NCI-H2196 treated with DMSO at 0.1 percent for 48 hours (cell line): Measurements from ENCODE around the gene BTBD10.

Source experiments
- DNase-seq: peaks from one replicate; lab custom pipeline; 2025; ENCODE audit not compliant: unreplicated experiment; lab: John Stamatoyannopoulos, UW

Gene BTBD10

GRCh38 chr11:13462901-13463778 is at the start of gene BTBD10:
Gene BTBD10, minus strand, starts transcription at chr11:13463222. Its CDS starts 18,098 bp downstream, at chr11:13445124.
- peak; percentile 77 for DNase-seq

DNA sequence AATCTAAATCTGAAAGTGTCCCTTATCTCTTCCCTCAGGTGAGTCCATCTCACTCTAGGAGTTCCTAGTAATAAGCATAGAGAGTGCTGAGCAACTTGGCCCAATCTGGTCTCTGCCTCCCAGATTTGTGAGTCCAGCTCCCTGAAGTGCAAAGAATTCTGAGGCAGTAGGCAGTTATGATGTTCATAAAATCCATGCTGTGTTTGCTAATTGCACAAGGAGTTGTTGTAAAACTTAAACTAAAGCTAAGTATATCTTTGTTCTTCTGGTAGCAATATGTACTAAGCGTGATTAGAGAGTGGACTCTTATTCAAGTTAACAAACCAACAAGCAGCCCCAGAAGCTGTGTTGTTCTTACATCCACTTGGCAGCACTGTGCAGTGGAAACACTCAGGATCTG is 40.4 kb upstream of the BTBD10 start:
- DNase-seq = no peak

DNA sequence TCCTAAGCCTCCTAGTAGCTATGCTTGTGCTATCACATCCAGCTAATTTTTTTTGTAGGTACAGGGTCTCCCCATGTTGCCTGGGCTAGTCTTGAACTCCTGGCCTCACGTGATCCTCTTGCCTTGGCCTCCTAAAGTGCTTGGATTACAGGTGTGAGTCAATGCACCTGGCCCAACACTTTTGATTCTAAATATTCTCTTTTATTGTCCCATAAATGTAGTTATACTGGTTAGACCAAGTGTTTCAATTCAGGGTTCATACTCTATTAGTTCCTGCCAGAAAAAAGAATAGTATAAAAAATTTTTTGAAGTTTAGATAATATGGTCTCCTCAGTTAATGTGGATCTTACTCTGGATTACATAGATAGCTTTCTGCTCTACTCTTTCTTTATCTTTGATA is 39.5 kb upstream of the BTBD10 start:
- no peak for DNase-seq

DNA sequence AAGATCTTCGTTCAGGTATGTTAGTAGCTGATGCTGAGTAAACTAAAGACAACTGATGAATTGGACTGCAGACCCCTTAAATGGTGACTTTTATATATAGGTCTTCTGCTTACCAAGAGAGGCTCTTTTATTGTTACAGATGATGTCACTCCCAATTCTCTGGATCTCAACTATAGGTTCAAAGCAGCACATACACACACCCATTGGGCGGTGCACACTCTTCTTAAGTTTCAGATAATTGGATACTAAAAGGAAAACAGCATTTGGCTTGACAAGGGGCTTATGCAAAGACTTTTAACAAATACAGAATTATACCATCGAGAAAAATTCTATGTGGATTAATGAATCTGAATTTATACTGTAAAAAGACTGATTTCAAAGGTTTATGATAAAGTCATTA is 32.9 kb upstream of the BTBD10 start, which contains the start of gene PTH:
TSS of gene PTH (minus strand) at position 69 of the 400 bp plus-strand sequence. CDS start 3,142 bp downstream, outside the sequence.
- no peak for DNase-seq

DNA sequence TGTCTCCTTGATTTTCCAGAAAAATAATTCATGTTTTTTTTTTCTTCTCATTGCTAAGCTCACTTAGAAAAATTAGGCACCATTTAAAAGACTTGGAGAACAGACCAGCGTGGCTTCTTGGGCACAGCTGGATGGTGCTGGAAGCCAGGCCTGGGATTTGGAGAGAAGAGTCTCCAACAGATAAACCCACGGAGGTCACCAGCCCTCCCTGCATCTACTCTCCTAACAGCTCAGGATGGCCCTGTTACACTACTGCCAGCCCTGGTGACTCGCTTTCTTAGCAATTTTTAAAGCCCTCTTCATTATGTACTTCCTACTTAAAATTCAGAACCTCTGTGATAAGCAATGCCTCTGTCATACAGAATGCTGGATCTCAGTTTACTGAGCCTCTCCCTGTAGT is 31.0 kb upstream of the BTBD10 start:
- no peak for DNase-seq

- DNase-seq = no peak
Measured at GRCh38 chr11:13487661-13488030, 24.6 kb upstream of the BTBD10 start.

DNA sequence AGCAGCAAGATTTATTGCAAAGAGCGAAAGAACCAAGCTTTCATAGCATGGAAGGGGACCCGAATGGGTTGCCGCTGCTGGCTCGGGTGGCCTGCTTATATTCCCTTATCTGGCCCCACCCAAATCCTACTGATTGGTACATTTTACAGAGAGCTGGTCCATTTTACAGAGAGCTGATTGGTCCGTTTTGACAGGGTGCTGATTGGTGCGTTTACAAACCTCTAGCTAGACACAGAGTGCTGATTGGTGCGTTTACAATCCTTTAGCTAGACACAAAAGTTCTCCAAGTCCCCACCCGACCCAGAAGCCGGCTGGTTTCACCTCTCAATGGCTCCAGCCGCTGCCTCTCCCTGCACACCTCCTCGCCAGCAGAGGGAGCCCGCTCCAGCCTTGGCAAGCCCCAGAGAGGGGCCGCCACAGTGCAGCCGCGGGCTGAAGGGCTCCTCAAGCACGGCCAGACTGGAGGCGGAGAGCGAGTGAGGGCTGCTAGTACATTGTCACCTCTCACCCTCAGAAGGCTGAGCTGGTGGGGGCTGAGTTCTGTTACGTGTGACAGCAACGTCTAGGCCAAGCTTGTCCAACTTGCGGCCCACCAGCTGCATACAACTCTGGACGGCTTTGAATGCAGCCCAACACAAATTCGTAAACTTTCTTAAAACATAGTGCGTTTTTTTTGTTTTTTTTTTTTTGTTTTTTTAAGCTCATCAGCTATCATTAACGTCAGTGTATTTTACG is 24.1 kb upstream of the BTBD10 start:
- no peak for DNase-seq

- no peak for DNase-seq
Measured at GRCh38 chr11:13480198-13480597, 17.2 kb upstream of the BTBD10 start.

GRCh38 chr11:13479688-13480087 is 16.7 kb upstream of the BTBD10 start:
- no peak for DNase-seq

GRCh38 chr11:13475091-13475490 is 12.1 kb upstream of the BTBD10 start:
- DNase-seq = no peak

DNA sequence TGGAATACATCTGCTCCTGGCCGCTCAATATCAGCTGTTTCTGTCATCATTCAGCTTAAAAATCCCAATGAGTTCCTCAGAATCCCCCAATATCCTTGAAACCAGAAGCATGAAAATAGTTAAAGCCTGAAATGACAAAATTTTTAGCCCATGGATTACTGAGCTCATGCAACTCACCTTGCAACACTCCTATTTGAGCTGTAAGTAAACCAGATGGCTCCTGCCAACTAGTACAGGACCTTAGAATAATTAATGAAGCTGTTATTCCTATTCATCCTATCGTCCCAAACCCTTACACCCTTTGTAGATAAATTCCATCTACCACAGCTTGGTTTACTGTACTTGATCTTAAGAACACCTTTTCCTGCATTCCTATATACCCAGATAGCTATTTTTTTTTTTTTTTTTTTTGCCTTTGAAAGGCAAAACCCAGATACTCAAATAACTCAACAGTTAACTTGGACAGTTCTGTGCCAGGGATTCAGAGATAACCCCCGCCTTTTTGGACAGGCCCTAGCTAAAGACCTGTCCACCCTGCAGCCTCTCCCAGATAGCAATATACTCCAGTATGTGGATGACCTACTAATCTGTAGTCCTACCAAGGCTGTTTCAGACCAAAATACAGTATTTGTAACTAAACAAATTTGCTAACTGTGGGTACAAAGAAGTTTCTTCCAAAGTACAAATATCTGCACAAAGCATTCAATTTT is 10.1 kb upstream of the BTBD10 start:
- DNase-seq = no peak

- DNase-seq = no peak
Measured at GRCh38 chr11:13468750-13469149, 5.7 kb upstream of the BTBD10 start.

DNA sequence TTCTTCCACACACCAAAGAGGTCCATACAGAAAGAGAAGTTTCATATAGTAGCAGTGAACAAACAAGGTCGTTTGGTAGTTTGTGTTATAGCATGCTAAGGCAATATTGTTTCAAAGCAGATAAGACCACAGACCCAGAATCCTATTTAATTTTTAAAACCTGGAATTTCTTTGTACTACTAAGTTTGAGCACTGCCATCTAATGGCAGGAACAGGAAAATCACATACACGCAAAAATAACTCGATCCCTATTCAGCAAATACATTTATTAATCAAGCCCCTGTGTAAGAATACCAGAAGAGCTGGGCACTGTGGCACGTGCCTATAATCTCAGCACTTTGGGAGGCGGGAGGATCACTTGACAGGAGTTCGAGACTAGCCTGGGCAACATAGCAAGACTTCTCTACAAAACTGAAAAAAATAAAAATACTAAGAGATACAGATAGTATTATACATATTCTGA is 2.9 kb upstream of the BTBD10 start:
- no peak for DNase-seq

DNA sequence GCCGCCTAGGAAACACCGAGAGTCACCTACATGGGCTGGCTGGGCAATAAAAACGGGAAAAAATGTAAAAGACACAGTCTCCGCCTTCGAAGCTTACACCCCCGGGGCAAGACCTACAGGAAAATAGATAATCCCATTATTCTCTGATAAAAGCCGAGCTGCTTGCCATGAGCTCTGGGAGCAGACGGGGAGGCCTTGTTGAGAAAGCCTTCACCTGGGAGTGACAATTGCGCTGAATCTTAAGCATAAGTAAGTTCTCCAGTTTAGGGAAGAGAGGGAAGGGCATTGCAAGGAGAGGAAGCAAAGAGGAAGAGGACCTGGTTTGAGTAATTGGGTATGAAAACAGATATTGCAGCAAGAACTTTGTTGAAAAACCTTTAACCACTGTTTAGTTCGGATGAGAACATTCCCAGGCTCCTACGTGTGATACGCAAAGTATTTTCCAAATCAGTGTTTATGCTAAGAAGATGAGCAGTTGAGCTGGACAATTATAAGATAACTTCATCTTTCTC is 813 bp upstream of the BTBD10 start:
- DNase-seq = no peak

DNA sequence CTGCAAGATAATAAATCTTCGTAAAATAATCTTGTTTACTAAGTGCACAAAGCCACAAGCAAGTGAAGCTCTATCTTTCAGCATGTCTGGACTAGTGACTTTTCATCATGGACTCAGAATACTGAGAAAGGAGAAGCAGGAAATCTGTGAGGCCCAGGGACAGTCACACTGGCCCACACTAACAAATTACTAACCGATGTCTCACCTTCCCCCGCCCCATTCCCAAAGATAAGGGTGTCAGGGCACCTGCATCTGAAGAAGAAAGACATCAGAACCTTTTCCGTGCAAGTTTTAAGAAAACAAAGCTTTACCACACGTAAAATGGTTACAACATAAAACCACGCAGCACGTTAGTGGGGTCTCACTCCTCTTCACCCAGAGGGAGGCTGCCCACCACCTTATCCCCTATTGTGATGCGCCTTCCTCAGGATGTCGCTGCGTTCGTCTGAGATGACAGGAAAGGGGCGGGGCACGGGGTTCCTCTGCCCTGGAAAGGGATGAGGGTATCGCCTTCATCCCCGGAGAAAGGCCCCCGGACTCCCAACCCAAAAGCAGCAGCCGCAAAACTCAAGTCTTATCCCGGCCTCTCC is 616 bp downstream of the BTBD10 start:
- peak; percentile 42 for DNase-seq

GRCh38 chr11:13461291-13461690 is 1.7 kb downstream of the BTBD10 start:
- no peak for DNase-seq

DNA sequence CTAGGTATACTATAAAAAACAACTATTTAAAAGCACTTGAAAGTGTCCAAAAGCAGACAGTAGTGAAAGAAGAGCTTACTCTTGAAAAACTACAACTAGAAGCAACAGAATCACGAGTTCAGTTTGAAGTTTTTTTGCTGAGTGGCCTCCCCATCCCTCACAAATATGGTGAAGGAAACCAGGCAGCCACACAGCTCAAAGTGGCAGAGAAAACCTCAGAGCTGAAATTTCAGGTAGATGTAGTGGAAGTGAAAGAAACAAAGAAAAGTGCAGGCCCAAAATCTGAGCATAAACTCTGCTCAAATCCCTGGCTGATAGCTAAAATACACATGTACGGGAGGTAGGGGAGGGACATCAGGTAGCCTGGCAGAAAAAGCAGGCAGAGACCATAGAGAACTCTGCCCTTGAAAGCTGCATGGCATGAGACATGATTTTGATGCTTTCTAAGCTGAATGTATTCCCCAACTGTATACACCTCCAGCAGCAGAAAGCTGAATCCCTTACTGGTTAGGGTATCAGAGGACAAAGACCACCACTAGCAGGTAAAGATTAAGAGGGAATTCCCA is 12.1 kb downstream of the BTBD10 start:
- DNase-seq = no peak

- no peak for DNase-seq
Measured at GRCh38 chr11:13449522-13449921, 13.5 kb downstream of the BTBD10 start.

GRCh38 chr11:13448876-13449275 is 14.1 kb downstream of the BTBD10 start:
- no peak for DNase-seq

GRCh38 chr11:13446444-13446843 is 16.6 kb downstream of the BTBD10 start:
- no peak for DNase-seq

- no peak for DNase-seq
Measured at GRCh38 chr11:13445588-13445987, 17.4 kb downstream of the BTBD10 start.
